Astrocyte of the cerebellum (primary cell): ENCODE results near the gene PFDN4.

Experiments used
- DNase-seq: peaks from one replicate; pipeline ENCODE4 v3.0.0-alpha.2; 2011; ENCODE audit warnings: low read depth
- H3K4me3 ChIP-seq: 2 replicates; pipeline ENCODE4 v1.5.1; 2011; ENCODE audit warnings: mild to moderate bottlenecking, low read depth, low read length, moderate library complexity
- in situ Hi-C: cut with HindIII; loops from 2 replicates; pipeline ENCODE4 v1.10.0; 2017; ENCODE audit warnings: low sequenced_read_pairs
- TF ChIP-seq, protein P1 (sequence below): IDR thresholded peaks from 2 replicates; pipeline ENCODE4 v1.5.1; 2012; ENCODE audit warnings: low read length, low read depth, moderate library complexity, mild to moderate bottlenecking; ENCODE audit errors: missing control alignments

PFDN4 gene, protein sequence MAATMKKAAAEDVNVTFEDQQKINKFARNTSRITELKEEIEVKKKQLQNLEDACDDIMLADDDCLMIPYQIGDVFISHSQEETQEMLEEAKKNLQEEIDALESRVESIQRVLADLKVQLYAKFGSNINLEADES

DNA sequence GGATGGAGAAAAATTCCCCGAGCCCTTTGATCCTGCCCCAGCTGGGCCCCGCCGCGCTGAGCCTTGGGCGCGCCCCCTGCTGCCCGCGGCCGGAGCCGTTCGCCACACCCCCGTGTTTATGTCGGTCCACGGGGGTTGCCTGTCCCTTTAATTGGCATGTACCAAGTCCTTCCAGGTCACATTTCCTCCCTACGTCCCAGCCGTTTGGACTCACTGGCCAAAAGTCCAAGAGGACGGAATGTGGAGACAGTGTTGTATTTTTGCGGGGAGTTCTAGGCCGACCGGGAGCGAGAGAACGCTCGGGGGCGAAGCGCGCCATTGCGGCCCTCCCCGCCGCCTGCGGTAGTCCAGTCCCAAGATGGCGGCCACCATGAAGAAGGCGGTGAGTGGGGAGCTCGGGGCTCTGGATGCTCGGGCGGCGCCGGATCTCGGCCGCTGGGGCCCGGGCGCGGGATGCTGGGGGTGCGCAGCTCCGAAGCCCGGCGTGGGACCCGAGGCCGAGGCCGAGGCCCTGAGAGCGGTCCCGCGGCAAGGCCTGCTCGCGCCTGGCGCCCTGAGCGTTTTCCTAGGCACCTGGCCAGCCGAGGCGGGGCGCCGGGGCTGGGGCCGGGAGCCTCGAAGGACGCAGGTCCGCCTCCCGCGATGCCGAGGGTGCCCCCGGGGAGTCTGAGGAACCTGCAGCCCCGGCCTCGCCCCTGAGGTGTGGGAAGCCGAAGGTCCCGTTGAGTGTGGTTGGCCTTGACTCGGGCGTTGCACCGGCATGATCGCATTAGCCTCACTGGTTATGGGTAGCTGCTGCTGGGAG lies at the start of gene PFDN4:
Gene PFDN4, plus strand, starts transcription at position 345 of the 805 bp plus-strand sequence. Its CDS starts 14 bp downstream, at position 359.
- in situ Hi-C loops = no loop called here
- TF ChIP-seq, protein P1, sequence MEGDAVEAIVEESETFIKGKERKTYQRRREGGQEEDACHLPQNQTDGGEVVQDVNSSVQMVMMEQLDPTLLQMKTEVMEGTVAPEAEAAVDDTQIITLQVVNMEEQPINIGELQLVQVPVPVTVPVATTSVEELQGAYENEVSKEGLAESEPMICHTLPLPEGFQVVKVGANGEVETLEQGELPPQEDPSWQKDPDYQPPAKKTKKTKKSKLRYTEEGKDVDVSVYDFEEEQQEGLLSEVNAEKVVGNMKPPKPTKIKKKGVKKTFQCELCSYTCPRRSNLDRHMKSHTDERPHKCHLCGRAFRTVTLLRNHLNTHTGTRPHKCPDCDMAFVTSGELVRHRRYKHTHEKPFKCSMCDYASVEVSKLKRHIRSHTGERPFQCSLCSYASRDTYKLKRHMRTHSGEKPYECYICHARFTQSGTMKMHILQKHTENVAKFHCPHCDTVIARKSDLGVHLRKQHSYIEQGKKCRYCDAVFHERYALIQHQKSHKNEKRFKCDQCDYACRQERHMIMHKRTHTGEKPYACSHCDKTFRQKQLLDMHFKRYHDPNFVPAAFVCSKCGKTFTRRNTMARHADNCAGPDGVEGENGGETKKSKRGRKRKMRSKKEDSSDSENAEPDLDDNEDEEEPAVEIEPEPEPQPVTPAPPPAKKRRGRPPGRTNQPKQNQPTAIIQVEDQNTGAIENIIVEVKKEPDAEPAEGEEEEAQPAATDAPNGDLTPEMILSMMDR = peak; percentile 87
- peak within 1 kb of the TSS; percentile 91 for H3K4me3 ChIP-seq
- DNase-seq = peak; percentile 55

DNA sequence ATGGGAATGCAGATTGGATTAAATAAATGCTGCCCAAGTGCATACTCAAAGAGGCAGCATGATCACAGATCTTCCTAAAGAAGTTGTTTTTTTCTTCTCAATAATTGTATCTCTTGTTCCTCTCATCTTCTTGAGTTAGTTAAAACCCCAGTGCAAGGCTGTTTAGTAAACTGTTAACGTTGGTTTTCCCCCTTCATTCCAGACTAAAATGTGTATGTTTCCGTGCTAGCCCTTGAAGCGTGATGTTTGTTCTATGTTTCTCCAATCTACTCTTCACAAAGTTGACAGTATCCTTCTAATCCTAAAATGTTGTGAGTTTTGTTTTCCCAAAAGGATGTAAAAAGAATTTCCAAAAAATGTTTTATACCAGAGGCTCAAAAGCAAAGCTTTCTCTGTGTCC lies 49.7 kb upstream of the PFDN4 start:
- TF ChIP-seq, protein P1 = no peak
- in situ Hi-C loops = no loop called here
- H3K4me3 ChIP-seq = no peak overlapping the region
- no peak for DNase-seq

DNA sequence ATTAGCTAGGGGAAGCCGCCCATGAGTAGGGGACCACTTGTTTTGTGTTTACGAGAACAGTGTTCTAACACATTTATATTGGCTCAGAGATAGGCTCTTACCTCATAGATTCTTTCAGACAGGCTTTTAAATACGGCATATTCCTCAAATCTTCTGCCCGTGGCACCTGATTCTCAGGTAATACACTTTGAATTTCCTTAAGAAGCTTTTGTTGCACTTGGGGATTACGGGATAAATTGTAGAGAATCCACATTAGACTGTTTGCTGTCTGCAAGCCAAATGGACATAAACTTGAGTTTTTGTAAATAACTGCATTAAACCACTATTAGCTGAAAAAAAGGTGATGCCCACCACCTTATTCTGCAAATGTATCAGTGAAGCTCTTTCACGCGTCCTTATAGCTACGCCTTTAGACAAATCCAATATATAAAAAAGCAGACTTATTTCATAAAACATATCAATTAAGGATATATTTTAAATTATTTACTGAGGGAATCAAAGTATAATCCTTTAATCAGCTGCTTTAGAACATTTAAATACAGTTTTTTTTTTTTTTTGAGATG lies 49.0 kb upstream of the PFDN4 start:
- in situ Hi-C loops = no loop called here
- no peak overlapping the region for H3K4me3 ChIP-seq
- DNase-seq = no peak
- TF ChIP-seq, protein P1 = no peak

DNA sequence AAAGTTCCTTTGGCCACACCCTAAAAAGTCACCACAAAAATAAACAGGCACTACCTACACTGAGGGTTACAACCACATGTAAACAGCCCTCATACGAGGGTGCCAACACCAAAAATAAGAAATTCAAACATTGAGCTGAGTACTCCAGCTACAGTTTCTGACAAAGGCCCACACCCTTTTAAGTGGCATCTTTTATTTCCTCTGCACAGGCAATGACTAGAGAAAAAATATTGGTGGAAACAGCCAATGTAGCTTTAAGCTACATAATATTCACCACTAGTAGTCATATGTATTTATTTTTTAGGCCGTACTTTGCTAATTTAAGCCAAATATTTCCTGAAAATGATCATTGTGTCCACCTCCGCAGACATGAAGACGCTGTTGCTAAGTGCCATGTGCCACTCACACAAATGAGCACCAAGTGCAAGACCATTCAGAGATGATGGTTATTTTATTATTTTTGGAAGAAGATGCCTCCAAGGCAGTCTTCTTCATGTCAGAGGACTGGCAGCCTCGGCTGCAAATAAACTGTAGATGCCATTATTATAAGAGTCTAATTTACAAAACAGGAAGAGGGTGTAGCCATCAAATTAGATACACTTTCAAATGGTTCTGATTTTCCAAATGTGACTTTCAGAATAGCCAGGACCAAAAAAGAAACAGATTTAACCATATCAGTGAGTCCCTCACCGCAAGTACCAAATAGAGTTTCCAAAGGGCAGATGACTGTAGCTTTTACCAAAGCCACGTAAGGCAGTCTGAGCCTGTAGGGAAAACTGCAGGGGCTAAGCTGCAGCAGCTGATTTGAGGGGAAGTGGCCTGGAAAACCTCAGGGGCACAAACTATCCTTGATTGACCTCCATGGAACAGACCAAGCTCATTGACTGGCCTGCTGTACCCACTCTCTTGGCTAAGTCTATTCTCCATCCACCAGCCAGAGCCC lies 47.6 kb upstream of the PFDN4 start:
- no peak overlapping the region for H3K4me3 ChIP-seq
- DNase-seq = no peak
- in situ Hi-C loops = no loop called here
- TF ChIP-seq, protein P1 = no peak

DNA sequence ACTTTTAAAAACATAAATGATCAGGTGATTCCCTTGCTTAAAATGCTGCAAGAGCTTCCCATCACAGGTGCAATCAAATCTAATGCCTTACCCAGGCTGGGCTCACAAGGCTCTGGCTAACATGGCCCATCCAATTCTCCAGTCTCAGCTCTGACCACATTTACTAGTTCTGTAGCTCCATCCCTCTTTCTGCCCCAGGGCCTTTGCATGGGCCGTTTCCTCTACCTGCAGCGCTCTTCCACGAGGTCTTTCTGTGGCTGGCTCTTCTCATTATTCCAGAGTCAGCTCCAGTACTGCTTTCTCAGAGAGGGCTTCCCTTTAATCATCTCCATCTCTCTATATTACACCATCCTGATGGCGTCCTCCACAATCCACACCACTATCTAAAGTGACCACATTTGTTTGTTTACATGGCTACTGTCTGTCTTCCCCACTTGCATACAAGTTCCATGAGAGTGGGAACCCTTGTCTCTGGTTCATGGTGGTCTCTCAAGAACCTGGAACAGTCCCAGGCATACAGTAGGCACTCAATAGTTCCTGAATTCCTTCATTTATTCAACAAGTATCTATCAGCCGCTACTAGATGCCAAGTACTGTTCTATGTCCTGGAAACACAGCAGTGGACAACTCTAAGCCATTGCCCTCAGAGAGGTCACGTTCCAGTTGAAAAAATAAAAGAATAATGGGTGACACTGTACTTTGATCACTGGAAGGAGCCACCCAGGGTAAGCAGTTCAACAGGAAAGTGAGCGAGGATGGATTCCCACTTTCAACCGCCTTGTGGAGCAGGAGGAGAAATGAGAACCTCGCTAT lies 46.7 kb upstream of the PFDN4 start:
- in situ Hi-C loops = no loop called here
- no peak for DNase-seq
- H3K4me3 ChIP-seq = no peak overlapping the region
- TF ChIP-seq, protein P1 = no peak

DNA sequence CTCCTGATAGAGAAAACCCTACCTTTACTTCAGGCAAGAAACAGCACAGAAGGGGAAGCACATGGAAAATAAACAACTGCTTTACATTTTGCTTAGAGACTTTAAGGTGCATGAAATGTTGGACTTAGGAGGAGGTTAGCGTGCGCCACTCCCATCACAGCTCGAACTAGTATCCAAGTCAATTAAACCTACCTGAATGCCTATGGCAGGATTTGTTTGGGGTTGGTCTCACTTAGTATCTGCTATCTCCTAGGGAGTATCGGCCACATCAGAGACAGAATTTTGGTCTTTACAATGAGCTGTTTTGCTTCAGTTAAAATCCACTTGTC lies 46.1 kb upstream of the PFDN4 start:
- no peak overlapping the region for H3K4me3 ChIP-seq
- TF ChIP-seq, protein P1 = no peak
- DNase-seq = no peak
- in situ Hi-C loops = no loop called here
